Dermis blood vessel endothelial cell (primary cell): ENCODE measurements around the gene DSCAML1. TPM values are rescaled to one million over a fixed set of nuclear protein-coding genes. Genes with fewer than 3 reads are reported as not detected.

Source experiments
- DNase-seq: peaks from one replicate; pipeline ENCODE4 v3.0.0; 2010
- total RNA-seq: library from RNA; depleted of rRNA; stranded (reverse); fragments of >200 nt; gene quantifications from 2 replicates; pipeline ENCODE4 v1.2.3, GENCODE V29; 2014

Gene DSCAML1
- total RNA-seq, 1 donor from 2014 or later = under 0.01 TPM

DNA sequence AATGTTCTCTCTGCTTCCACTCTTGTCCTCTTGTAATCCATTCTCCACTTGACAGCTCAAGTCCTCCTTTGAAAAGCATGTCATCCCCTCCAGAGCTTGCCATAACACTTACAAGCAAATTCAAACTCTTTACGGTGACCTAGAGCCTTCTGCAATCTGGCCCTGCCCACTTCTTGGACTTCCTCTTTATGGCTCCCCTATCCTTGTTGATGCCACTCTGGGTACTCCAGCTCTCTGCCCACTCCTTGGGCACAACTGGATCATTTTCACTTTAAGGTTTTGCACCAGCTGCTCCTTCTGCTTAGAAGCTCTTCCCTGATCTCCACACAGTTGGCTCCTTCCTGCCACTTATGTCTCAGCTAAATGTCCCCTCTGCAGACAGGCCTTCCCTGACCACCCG is 217.9 kb downstream of the DSCAML1 start:
- DNase-seq = no peak

GRCh38 chr11:117575856-117576255 is 221.2 kb downstream of the DSCAML1 start:
- DNase-seq = no peak

DNA sequence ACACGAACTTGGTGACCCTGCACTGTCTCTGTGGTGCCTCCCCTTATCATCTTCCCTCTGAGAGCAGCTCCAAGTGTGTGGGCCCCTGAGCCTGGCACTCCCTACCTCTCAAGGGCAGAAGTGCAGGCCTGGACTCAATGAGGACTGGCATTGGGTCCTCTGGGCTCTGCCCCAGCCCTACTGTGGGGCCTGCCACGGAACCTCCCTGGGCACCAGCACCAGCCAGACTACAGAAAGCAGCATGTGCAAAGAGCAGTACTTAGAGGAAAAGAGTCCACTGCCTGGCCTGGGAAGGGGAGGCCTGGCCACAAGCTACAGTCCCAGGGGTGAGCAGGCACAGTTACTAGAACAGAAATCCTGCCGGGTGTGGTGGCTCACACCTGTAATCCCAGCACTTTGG is 222.5 kb downstream of the DSCAML1 start:
- DNase-seq = no peak

DNA sequence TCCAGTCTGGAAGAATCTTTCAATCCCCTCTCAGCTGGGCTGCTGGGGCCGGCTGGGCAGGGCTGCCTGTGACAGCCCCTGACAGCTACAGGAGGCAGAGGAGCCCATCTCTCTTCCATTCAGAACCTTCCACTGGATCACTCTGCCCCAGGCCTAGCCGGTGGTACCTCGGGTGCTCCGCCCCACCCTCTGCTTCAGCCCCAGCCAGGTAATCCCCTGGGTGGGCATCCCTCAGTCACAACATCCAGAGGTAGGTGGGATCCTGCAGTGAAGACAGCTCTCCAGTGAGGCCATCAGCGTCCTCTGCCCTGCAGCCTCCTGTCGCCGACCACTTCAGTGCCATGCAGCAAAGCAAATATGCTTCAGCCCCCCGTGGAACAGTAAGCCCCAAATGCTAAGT is 223.7 kb downstream of the DSCAML1 start:
- no peak for DNase-seq

DNA sequence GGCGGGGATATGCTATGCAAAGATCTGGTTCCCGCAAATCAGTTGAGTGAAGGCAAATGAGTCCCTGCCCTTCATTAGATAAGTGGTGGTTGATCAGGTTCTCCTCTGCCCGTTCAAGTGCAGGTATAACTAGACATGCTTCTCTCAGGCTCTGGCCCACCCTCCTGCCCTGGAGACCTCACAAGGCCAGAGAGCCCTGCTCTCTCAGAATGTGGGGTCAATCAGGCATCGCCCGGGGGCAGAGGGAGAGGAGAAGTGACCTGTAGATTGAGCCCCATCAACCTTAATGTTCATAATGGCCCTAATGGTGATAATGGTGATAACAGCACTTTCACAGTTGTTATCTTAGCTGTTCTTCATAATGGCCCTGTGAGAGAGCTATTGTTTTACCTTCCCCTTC is 224.3 kb downstream of the DSCAML1 start:
- DNase-seq = no peak

DNA sequence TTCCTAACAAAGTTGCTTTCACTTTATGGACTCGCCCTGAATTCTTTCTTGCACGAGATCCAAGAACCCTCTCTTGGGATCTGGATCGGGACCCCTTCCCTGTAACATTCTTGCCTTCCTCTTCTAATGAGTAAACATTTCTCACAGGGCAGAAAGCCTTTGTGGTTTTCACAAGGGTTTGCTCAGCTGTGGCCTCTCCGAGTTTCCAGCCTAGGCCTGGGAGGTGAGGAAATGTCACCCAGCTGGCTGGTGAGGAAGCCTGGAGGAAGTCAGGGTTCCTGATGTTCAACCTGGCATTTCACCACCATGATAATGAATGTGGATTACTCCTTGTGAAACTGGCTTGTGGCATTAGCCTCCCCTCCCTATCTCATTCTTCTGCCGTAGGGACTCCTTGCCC is 224.9 kb downstream of the DSCAML1 start:
- DNase-seq = no peak

- DNase-seq = no peak
Measured at GRCh38 chr11:117570701-117571100, 226.3 kb downstream of the DSCAML1 start.

- no peak for DNase-seq
Measured at GRCh38 chr11:117569911-117570310, 227.1 kb downstream of the DSCAML1 start.

- DNase-seq = no peak
Measured at GRCh38 chr11:117565709-117566108, 231.3 kb downstream of the DSCAML1 start.

DNA sequence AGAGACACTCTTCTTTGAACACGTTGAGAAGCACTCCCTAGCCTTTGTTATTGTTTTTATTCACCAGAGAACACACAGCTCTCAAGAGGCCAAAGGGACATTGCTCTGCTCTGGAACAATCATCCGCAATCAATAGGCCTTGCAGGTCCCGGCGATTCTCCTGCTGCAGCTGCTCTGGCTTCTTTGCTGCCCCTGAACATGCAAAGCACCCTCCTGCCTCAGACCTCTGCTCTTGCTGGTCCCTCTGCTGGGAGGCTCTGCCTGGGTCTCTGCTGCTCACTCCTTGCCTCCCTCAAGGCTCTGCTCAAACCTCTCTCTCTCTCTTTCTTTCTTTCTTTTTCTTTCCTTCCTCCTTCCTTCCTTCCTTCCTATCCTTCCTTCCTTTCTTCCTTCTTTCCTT is 232.7 kb downstream of the DSCAML1 start:
- no peak for DNase-seq

GRCh38 chr11:117563556-117563955 is 233.5 kb downstream of the DSCAML1 start:
- DNase-seq = no peak

GRCh38 chr11:117562136-117562535 is 234.9 kb downstream of the DSCAML1 start:
- no peak for DNase-seq

DNA sequence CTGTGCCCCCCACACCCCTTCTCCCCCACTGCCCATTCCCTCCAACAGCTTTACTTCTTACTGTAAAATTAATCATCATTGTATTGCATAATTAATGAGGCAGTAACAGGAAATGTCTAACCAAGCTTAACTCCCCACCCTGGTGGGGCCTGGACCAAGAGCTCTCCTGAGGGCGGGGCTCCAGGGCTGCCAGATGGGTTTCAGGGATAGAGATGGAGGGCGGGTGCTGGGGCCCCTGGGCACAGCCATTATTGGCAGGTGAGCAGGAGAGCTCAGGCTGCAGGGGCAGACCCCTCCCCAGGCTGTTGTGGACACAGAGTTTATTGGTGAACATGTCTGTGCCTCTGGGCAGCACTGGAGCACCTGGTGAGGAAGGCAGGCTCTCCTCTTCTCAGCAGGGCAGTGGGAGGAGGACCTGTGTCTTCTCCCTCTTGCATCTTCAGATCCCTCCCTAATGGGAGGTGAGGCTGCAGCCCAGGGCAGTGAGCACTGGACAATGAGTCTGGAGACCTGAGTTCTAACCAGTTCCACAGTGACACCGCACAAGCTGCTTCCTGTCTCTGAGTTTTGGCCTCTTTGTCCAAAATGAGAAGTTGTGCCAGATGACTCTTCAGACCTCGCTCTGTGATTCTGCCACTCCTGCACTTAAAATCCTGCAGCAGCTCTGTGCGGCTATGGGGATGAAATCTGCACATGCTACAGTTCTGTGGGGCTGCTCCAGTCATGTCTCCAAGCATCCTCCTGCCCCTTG is 236.1 kb downstream of the DSCAML1 start:
- no peak for DNase-seq

- no peak for DNase-seq
Measured at GRCh38 chr11:117559698-117560097, 237.3 kb downstream of the DSCAML1 start.

- no peak for DNase-seq
Measured at GRCh38 chr11:117557361-117557760, 239.7 kb downstream of the DSCAML1 start.

DNA sequence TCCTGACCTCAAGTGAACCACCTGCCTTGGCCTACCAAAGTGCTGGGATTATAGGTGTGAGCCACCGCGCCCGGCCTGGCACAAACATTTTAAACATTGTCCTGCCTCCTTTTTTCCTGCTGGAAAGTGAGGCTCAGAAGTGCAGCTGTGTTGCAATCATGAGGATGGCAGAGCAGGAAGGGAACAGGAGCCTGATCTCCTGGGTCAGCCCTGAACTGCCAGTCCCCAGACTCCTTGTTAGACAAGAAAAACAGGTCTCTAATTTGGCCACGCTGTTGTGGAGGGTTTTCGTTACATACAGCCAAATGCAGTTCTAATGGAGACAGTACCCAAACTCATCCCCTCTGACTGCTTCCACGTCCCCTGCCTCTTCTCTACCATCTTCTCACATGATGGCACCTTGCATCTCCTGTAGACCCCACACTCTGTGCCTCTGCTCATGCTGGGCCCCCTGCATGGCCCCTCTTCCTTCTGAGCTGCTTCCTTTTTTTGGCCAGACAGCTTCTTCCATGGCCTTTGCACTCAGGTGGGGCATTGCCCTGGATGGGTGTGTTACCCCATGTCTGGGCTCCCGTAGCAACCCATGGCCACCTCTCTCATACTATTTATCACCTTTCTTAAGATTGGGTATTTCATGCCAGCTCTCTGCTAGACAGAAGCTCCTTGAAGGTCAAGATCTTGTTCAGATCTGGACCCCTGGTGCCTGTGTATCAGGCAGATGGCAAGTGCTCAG is 242.2 kb downstream of the DSCAML1 start:
- no peak for DNase-seq

DNA sequence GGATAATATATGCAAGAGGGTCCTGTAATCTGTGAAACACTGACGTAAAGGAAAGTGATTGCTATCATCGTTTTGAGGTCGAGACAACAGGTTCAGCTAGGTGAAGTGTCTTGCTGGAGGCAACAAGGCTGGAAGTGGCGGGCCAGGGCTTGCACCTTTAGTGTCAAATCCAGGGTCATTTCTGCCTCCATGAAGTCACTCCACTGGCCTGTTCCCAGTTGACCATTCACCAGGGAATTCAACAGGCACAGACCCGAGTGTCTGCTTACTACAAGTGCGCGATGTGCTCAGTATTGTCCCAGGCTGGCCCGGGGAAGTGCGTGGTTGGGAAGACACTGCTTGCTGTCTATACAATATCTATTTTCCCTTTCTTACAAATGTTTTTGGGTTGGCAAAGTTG is 244.4 kb downstream of the DSCAML1 start:
- DNase-seq = no peak

GRCh38 chr11:117551761-117552343 is 245.2 kb downstream of the DSCAML1 start:
- DNase-seq = no peak

DNA sequence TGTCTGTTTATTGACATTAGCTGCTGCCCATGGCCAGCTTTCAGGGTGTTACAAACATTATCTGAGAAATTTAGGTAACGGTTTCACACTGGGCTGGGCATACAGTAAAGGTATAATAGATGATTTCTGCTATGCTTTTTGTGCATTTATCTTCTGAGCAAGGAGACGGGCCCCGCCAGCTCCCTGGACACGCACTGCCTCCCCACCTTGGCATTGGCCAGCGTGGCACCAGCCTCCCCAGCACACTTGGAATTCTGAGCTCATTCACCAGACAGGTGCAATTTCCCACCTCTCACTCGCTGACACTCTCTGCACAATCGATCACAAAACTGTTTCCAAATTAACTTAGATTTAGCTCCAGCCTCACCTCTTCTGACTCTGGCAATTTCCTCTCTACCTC is 246.6 kb downstream of the DSCAML1 start:
- DNase-seq = no peak

DNA sequence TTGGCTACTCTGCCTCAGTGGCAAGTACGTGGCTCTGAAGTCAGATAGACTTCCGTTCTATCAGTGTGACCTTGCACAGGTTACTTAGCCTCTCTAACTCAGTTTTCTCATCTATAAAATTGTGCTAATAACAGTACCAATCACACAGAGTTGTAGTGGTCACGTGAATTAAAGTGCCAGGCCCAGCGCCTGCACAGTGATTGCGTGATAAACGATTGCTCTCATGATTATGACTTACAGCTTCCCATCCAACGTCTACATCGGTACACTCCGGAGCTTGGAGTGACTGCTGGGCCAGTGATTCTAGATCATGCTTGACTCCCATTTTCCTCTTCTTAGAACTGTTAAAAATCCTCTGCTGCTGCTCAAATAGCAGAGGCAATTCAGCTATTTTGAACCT is 247.6 kb downstream of the DSCAML1 start:
- DNase-seq = no peak

DNA sequence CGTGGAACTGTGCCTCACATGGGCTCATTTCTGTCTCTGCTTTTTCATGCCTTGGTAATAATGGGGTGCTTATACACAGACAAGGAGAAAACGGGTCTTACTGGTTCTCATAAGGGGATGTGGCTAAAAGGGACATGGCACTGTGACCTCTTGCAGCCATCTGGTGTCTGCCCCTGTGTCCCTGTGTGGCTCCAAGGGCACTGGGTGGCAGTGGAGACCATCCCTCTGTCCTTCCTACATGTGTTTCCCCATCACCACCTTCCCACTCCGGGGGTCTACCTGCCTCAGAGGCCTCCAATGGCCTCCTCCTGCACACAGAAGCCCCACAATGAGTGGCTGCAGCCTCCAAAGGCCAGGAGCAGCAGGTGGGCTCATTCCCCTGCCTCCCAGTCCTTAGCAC is 248.1 kb downstream of the DSCAML1 start:
- no peak for DNase-seq

DNA sequence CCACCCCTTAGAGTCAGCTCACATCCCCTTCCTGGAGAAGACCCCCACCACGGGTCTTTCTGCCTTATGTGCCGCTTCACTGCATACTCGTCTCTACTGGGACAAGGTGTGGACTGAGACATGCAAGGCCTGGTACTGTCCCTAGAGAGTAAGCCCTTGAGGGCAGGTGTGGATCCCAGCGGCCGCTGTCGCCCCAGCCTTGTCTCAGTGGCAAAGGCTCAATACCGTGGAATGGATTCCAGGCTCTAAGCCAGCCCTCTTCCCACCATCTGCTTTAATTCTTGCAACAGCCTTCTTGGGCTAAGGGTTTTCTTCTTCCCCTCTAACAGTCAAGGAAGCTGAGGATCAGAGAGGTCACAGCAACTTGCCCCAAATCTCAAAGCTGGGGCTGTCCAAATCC is 249.1 kb downstream of the DSCAML1 start:
- no peak for DNase-seq

DNA sequence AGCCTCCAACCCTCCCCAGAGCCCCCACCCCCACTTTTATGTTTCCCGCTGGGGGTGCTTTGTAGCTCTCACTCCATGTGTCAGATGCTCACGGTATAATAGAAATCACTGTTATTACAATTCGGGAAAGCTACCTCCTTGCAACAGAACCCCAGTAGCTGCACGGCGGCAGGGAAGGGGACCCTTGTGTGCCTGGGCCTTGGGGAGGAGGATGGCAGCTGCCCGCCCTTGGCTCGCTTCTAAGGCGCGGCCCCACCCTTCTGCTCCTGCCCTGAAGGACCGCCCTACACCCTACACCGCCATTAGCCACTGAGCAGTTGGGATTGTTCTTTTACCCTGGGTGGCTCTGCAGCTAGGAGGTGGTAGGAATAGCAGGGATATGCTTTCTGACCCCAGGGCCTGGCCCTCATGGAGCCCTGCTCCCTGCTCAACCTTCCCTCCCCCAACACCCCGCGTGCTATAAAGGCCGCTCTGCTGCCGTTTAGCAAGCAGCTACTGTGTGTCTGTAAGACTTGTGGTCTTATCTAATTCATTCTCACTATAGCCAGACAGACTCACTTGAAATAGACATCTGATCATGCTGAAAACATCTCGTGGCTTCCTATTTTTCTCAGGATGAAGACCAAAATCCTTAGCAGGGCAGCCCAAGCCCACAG is 249.7 kb downstream of the DSCAML1 start:
- no peak for DNase-seq
